Central memory CD4-positive, alpha-beta T cell (primary cell): ENCODE measurements around the gene RNF121.
"Not testable (repeated sequence)": the region's sequence is repeated elsewhere in the genome, so short reads cannot be mapped to it uniquely, and the experiment has no call there.

ENCODE experiments used
- DNase-seq: peaks from one replicate; pipeline ENCODE4 v3.0.0; 2022
- total RNA-seq, 3 experiments: gene quantifications; one replicate each; lab custom pipeline; 2026; lab: John Stamatoyannopoulos, UW

Gene RNF121
- total RNA-seq: 15.2 to 38.3 (median 15.8) reads per million in 3 experiments

DNA sequence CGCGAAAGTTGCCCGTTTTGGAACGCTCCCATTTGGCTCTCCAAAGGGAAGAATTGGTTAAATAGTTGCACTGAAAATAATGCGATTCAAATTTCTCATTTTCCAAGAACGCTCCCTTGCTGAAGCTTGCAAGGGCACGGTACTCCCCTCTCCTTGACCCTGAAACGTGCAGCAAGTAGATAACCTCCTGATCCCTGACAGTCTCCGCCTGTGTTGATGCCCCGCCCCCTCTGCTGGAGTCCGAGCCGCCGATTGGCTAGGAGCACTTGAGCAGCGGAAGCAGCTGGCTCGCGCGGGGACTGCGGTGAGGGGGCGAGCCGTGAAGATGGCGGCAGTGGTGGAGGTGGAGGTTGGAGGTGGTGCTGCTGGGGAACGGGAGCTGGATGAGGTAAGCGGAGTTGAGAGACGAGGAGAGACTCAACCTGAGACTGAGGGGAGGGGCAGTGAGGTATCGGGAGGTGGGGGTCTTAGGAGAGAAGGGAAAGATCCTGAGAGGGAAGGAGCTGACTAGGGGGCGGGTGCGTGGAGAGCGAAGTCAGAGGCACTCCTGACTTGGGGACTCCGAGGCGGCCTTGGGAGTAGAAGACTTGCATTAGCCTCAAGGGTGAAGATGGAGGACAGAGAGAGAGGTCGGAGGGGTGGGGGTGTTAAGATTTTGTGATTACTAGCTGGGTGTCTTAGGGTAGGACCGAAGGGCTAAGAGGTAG is at the start of gene RNF121:
Gene RNF121 (plus strand): TSS at position 310 of the 707 bp plus-strand sequence. CDS start 16 bp downstream, at position 326.
- DNase-seq: peak; percentile 95

GRCh38 chr11:71885806-71886205 is 43.0 kb upstream of the RNF121 start:
- DNase-seq: not testable (repeated sequence)

GRCh38 chr11:71888335-71889010 is 40.4 kb upstream of the RNF121 start:
- DNase-seq: not testable (repeated sequence)

DNA sequence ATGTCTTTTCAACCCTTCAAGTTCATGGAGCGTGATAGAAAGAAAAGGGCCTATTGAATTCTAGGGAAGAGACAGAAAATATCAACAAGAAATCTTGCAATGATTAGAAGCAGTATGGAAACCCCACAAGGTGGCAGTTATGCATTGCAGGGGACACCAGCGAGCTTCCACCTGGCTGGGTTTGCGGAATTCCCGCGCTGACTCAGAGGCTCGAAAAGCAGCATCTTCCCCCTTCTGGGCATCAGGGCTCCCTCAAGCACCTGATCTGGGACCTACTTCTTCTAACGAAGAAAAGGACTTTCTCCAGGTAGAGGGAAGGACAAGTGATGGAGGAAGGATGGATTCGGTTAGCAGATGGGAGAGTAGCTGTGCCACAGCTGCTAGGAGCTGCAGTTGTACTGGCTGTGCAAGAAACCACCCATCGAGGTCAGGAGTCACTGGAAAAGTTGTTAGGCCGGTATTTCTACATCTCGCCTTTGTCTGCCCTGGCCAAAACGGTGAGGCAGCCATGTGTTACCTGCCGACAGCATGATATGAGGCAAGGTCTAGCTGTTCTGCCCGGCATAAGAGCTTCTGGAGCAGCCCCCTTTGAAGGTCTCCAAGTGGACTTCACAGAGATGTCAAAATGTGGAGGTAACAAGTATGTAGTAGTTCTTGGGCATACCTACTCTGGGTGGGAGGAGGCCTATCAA is 39.5 kb upstream of the RNF121 start:
- DNase-seq: not testable (repeated sequence)

DNA sequence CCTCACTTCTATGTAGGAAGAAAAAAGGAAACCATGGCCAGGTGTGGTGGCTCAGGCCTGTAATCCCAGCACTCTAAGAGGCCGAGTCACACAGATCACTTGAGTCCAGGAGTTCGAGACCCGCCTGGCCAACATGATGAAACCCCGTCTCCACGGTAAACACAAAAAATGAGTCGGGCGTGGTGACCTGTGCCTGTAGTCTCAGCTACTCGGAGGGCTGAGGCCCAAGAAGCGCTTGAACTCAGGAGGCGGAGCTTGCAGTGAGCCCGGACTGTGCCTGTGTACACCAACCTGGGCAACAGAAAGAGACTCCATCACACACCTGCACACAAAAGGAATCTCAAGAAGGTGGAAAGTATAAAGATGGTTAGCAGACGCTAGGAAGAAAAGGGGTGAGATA is 32.9 kb upstream of the RNF121 start:
- DNase-seq: no peak

DNA sequence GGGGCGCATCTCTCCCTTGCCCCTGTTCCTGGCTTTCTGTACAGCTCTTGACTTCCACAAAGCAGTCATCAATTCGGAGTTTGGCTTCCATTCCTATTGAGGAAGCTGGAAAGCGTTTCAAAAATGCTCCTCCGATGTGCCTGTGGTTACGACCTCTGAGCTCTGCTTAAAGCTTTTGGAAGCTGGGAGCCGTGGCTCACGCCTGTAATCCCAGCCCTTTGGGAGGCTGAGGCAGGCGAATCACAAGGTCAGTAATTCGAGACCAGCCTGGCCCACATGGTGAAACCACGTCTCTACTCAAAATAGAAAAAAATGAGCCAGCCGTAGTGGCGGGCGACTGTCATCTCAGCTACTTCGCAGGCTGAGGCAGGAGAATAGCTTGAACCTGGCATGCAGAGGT is 27.7 kb upstream of the RNF121 start:
- DNase-seq: not testable (repeated sequence)

DNA sequence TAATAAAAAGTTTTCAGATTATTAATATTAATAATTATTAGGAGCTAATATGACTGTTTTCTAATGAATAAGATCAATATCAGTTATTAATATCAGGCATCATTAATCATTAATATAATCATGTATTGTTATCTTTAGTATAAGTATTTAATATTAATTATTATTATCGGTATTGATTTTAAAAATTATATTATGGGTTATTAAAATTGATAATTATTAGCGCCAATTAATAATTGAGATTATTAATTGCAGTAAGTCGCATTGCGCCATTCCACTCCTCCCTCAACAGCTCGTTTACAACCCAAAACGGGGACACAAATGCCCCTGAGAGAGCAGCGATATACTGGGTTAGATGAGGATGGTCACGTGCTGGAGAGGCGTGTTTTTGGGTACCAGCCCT is 20.6 kb upstream of the RNF121 start:
- DNase-seq: no peak

- DNase-seq: not testable (repeated sequence)
These were observed 18.1 kb upstream of the RNF121 start for GRCh38 chr11:71910775-71911174.

DNA sequence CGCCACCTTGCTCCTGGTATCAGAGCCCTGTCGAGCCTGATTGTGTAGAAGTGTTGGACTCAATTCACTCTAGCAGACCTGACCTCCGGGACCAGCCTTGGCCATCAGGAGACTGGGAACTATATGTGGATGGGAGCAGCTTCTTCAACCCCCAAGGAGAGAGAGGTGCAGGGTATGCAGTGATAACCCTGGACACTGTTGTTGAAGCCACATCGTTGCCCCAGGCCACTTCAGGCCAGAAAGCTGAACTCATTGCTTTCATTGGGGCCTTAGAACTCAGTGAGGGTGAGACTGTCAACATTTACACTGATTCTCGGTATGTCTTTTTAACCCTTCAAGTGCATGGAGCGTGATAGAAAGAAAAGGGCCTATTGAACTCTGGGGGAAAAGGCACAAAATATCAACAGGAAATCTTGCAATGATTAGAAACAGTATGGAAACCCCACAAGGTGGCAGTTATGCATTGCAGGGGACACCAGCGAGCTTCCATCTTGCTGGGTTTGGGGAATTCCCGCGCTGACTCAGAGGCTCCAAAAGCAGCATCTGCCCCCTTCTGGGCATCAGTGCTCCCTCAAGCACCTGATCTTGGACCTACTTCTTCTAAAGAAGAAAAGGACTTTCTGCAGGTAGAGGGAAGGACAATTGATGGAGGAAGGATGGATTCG is 17.4 kb upstream of the RNF121 start:
- not testable (repeated sequence) for DNase-seq

DNA sequence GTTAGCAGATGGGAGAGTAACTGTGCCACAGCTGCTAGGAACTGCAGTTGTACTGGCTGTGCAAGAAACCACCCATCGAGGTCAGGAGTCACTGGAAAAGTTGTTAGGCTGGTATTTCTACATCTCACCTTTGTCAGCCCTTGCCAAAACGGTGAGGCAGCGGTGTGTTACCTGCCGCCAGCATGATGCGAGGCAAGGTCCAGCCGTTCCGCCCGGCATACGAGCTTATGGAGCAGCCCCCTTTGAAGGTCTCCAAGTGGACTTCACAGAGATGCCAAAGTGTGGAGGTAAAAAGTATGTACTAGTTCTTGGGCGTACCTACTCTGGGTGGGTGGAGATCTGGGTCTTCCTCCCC is 16.9 kb upstream of the RNF121 start:
- not testable (repeated sequence) for DNase-seq

DNA sequence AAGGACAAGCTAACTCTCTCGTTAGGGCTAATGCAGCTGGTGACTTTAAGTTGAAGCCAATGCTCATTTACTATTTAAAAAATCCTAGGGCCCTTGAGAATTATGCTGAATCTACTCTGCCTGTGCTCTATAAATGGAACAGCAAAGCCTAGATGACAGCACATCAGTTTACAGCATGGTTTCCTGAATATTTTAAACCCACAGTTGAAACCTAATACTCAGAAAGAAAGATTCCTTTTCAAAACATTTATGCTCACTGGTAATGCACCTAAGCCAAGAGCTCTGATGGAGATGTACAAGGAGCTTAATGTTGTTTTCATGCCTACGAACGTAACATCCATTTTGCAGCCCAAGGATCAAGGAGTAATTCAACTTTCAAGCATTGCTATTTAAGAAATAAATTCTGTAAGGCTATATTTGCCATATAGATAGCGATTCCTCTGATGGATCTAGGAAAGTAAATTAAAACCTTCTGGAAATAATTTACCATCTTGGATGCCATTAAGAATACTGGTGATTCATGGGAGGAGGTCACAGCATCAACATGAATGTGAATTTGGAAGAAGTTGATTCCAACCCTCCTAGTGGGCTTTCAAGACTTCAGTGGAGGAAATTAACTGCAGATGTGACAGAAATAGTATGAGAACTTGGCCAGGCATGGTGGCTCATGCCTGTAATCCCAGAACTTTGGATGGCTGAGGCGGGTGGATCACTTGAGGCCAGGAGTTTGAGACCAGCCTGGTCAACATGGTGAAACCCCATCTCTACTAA is 14.9 kb upstream of the RNF121 start:
- DNase-seq: no peak

GRCh38 chr11:71914617-71915189 is 14.1 kb upstream of the RNF121 start:
- no peak for DNase-seq

GRCh38 chr11:71917646-71918140 is 11.2 kb upstream of the RNF121 start:
- no peak for DNase-seq

- DNase-seq: peak; percentile 56
These were observed 768 bp upstream of the RNF121 start, which contains the start of gene XNDC1N for GRCh38 chr11:71927820-71928736. XNDC1N (minus strand) TSS chr11:71928594; CDS start chr11:71923353, 5,241 bp downstream.

GRCh38 chr11:71929491-71929890 is 645 bp downstream of the RNF121 start:
- DNase-seq: no peak

- DNase-seq: no peak
These were observed 1.9 kb downstream of the RNF121 start for GRCh38 chr11:71930556-71931244.

- DNase-seq: no peak
These were observed 2.4 kb downstream of the RNF121 start for GRCh38 chr11:71931245-71931602.

- DNase-seq: no peak
These were observed 4.5 kb downstream of the RNF121 start for GRCh38 chr11:71933141-71933933.

- no peak for DNase-seq
These were observed 5.4 kb downstream of the RNF121 start for GRCh38 chr11:71934213-71934612.
